ENCODE measurements around the gene PDX1.

PDX1 gene

DNA sequence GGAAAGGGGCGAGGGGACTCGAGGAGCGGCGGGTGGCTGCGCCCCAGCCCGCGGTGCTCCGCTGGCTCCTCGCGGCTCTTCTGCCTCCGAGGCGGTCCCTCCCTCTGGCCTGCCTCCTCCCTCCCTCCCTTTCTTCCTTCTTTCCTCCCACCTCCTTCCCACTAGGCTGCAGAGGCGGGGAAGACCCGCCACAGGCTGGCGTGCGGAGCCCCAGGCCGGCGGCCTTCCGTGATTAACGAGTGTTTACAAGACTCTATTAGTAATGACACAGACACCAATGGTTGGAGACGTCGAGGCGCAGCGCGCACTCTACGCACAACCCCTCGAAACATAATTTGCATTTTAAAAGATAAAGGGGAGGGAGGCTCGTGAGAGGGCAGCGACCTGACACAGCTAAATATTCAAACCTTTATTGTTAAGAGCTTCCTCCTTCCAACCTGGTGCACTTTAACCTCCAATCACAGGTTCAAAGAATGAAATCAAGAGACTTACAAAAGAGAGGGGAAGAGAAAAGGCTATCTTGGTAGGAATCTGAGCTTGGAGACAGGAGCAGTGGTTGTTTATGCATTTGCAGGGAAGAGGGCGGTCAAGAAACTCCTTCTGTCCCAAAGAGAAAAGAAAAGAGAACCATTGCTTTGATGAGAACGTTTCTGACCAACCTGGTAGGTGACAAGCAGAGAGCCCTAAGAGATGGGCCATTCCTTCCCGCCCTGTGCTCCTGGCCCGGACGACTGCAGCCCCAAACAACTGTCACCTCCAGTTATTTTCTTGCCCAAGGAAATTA, 49.5 kb downstream of the PDX1 start, which contains the start of gene CDX2:
Gene CDX2, minus strand, starts transcription at position 234 of the 784 bp plus-strand sequence. CDS start 309 bp downstream, outside the sequence.
- H3K4me1 Mint-ChIP-seq (ENCODE audit: low read depth) = peaks cover 25% of the 10 kb centered on the region
- no peaks in the 10 kb centered on the region for H3K9me3 Mint-ChIP-seq
- peaks cover 75% of the 10 kb centered on the region for H3K27me3 Mint-ChIP-seq
- H3K4me3 Mint-ChIP-seq = peak within 1 kb of the TSS; percentile 58
- no peaks in the 10 kb centered on the region for H3K36me3 Mint-ChIP-seq (ENCODE audit: low read depth)
- no peak within 1 kb of the TSS for H3K27ac Mint-ChIP-seq

DNA sequence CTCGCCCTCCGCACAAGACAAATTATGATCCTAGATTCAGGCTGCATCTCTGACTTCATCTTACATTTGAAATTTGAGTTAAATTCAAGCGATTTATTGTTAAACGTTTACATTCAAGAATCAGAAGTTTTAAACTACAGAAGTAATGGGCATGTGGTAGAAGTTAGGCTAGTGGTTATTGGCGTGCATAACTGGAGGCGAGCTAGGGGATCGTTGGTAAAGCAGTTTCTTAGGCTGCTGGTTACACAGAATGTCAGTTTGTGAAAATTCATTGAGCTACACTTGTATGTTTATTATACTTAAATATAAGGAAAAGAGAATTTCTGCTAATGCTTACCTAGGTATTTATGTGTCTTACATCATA, 50.0 kb downstream of the PDX1 start:
- Mint-ChIP-seq H3K4me1 (ENCODE audit: low read depth) (peaks cover 25% of the 10 kb centered on the region), H3K9me3 (no peaks in the 10 kb centered on the region), H3K27me3 (peaks cover 78% of the 10 kb centered on the region), H3K27ac (no peak overlapping the region), H3K4me3 (no peak overlapping the region), H3K36me3 (ENCODE audit: low read depth) (no peaks in the 10 kb centered on the region)

DNA sequence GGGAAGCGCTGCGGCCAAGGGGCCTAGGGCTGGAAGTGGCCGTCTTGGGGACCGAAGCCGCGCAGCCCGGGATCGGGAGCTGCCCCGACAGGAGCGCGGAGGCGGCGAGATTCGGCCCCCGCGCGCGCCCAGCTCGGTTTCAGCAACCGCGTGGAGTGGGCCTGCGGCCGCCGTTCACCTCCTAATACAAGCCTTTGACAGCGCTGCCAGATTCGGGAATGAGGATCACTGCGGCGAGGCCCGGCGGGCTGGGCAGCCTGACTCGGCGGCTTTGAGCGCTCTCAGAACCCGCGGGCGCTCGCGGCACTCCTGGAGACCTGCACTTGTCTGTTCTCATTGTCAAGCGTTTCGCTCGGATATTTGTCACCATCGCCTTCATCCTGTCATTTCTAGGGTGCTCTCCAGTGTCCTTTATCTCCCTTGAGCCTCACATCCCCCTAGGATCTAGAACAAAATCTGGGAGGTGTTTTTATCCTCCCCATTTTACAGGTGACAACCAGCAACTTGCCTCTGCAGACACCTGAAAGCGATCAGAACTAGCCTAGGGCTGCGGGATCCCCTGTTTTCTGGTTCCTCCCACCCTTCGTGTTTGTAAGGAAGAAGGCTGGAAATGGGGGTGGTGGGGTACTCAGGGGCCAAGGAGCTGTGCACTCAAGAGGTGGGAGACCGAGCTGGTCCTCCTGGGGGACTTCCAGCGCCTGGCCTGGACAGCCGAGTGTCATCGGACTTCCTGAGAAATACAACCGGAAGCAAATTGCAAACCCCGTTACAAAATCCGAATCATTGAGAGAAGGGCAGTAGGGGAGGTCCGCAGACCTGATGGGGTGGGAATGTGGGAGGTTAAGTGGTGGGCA, 50.8 kb downstream of the PDX1 start:
- Mint-ChIP-seq H3K4me3 (no peak overlapping the region), H3K36me3 (ENCODE audit: low read depth) (no peaks in the 10 kb centered on the region), H3K27me3 (peaks cover 78% of the 10 kb centered on the region), H3K4me1 (ENCODE audit: low read depth) (peaks cover 30% of the 10 kb centered on the region), H3K27ac (no peak overlapping the region), H3K9me3 (no peaks in the 10 kb centered on the region)

DNA sequence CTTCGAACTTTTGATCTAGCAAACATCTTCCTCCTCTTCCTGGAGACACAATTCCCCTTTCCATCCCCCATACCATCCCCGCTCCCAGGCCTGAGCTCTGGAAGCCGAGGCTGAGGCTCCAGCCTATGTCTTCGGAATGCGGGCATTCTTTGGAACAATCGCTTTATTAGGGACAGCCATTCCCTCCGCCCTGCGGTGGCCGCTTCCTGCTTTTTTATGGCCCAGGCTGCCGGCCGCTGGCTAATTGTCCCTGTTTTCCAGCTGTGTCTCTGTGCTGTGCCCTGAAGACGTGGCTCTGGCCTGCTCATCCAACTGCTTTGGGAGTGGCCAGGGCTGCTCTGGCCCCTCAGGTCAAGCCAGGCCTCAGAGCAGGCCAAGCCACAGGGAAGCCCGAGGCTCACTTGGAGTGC, 51.4 kb downstream of the PDX1 start:
- H3K27me3 Mint-ChIP-seq = peaks cover 77% of the 10 kb centered on the region
- no peak overlapping the region for H3K4me3 Mint-ChIP-seq
- H3K9me3 Mint-ChIP-seq = no peaks in the 10 kb centered on the region
- peaks cover 34% of the 10 kb centered on the region for H3K4me1 Mint-ChIP-seq (ENCODE audit: low read depth)
- H3K27ac Mint-ChIP-seq = no peak overlapping the region
- H3K36me3 Mint-ChIP-seq (ENCODE audit: low read depth) = no peaks in the 10 kb centered on the region

DNA sequence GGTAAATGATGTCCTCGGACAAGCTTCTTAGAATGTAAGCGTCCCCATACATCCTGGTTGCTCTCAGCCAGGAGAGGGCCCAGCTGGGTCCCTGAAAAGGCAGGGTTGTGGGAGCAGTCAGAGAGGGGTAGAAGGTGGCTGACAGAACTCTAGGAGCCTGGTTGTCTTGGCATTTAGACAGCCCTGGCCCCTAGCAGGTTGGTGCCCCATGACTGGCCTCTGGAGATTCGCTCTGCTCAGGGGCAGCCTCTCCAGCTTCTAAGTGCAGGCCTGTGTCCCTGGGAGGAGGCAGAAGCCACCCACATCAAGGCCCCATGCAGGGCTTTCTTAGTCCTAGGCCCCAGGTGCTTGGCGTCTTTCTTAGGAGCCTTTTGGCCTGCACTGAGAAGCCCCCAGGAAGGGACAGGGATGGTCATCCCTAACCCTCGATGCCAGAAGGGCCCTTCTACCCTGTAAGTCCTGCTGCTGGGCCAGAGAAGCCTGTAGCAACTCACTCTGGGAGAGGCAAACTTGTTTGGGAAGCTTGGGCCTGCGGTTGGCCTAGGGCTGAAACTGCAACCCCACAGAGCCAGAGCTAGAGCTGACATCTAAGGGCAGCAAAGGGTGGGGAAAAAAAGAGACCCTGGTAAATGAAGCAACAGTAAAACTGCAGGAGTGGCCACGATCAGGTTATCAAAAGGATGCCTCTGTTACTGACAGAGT, 52.1 kb downstream of the PDX1 start:
- Mint-ChIP-seq H3K4me3 (no peak overlapping the region), H3K27me3 (peaks cover 80% of the 10 kb centered on the region), H3K36me3 (ENCODE audit: low read depth) (no peaks in the 10 kb centered on the region), H3K27ac (no peak overlapping the region), H3K4me1 (ENCODE audit: low read depth) (peaks cover 34% of the 10 kb centered on the region), H3K9me3 (no peaks in the 10 kb centered on the region)

DNA sequence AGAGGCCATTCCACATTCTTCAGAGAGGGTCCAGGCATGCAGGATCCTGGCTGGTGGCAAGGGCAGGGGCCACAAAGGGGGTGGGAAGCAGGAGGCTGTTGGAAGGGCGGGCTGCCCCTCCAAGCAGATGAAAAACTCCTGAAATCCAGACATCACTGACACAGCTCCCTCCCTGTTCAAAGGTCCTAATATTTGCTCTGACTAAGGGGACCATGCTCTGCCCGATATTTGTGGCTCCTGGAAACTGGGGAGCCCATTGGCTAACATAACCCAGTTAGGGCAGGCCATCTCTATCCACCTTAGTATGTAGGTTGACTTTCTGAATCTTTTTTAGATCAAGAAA, 52.6 kb downstream of the PDX1 start:
- Mint-ChIP-seq H3K4me3 (no peak overlapping the region), H3K27ac (no peak overlapping the region), H3K36me3 (ENCODE audit: low read depth) (no peaks in the 10 kb centered on the region), H3K4me1 (ENCODE audit: low read depth) (peaks cover 30% of the 10 kb centered on the region), H3K27me3 (peaks cover 80% of the 10 kb centered on the region), H3K9me3 (no peaks in the 10 kb centered on the region)

DNA sequence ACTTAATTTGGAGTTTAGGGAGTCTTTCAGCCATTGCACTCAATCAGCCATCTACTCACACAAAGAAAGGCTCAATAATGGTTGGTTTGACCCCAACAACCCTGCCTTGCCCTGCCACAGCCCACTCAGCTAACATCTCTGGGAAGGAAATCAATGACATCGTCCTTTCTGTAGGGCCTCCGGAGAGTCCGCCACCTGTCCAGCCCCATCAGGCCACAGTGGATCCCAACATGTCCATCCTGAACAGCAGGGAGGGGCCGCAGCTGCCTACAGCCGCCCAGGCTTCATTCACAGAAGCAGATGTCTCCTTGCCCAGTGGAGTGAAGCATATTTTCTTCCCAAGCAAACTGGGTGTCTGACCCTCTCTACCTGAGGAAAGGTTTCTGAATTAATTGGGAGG, 53.5 kb downstream of the PDX1 start:
- Mint-ChIP-seq H3K27ac (no peak overlapping the region), H3K27me3 (peaks cover 77% of the 10 kb centered on the region), H3K9me3 (no peaks in the 10 kb centered on the region), H3K36me3 (ENCODE audit: low read depth) (no peaks in the 10 kb centered on the region), H3K4me3 (no peak overlapping the region), H3K4me1 (ENCODE audit: low read depth) (peaks cover 26% of the 10 kb centered on the region)

DNA sequence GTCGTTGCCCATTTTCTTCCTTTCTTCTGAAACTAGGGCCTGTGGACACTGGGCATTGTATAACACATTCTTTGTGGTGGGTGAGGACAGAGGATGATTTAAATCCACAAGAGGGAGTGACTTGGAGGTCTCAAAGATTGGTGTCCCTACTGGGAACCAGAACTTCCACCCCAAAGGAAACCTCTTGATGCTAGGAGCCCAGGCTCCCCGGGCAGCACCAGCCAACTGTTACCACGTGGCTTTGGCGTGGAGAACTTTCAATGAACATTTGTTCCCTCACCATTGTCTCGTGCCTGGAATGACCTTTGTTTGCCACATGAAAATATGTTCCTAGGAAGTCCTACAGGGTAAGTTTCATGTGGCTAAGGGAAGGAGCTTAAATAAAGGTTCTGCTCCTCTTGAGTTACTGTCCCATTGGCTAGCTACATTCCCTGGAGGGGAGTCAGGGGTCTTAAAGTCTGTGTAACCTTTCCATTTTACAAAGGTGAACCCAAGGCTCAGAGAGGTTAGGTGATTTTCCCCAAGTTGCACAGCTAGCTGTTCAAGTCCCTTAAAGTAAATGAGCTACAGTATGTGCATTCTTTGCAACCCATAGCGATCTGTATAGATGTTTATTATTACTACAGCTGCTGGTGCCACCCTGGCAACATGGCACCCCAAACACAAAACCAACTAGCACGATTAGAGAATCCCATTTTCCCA, 54.3 kb downstream of the PDX1 start:
- Mint-ChIP-seq H3K36me3 (ENCODE audit: low read depth) (no peaks in the 10 kb centered on the region), H3K27me3 (peaks cover 82% of the 10 kb centered on the region), H3K4me3 (no peak overlapping the region), H3K27ac (no peak overlapping the region), H3K9me3 (no peaks in the 10 kb centered on the region), H3K4me1 (ENCODE audit: low read depth) (peaks cover 24% of the 10 kb centered on the region)
